GM04504 (cell line): ENCODE results near the gene SYPL1.

Experiments
- DNase-seq: peaks from one replicate; pipeline ENCODE4 v3.0.0-alpha.2; 2012; ENCODE audit warnings: low read depth

SYPL1 gene

GRCh38 chr7:106050002-106050745 lies 61.9 kb downstream of the SYPL1 start:
- peak; percentile 43 for DNase-seq

GRCh38 chr7:106049139-106049752 lies 62.9 kb downstream of the SYPL1 start:
- DNase-seq, result no peak

GRCh38 chr7:106048706-106049020 lies 63.4 kb downstream of the SYPL1 start:
- DNase-seq, result no peak

- no peak for DNase-seq
Observed at GRCh38 chr7:106047818-106048705, 64.0 kb downstream of the SYPL1 start.

- DNase-seq, result no peak
Observed at GRCh38 chr7:106047184-106047583, 64.9 kb downstream of the SYPL1 start.

GRCh38 chr7:106045586-106045985 lies 66.5 kb downstream of the SYPL1 start:
- DNase-seq, result no peak

GRCh38 chr7:106045139-106045538 lies 67.0 kb downstream of the SYPL1 start:
- no peak for DNase-seq

- no peak for DNase-seq
Observed at GRCh38 chr7:106042196-106042611, 69.9 kb downstream of the SYPL1 start.

GRCh38 chr7:106041140-106041717 lies 70.9 kb downstream of the SYPL1 start:
- no peak for DNase-seq
